UCSD-AML1 (cell line): ENCODE results near the gene LAMA1.
"Not testable (repeated sequence)": the region's sequence is repeated elsewhere in the genome, so short reads cannot be mapped to it uniquely, and the experiment has no call there.

ENCODE experiments used
- DNase-seq: peaks from one replicate; lab custom pipeline; 2025; ENCODE audit not compliant: unreplicated experiment; lab: John Stamatoyannopoulos, UW

The LAMA1 gene, protein sequence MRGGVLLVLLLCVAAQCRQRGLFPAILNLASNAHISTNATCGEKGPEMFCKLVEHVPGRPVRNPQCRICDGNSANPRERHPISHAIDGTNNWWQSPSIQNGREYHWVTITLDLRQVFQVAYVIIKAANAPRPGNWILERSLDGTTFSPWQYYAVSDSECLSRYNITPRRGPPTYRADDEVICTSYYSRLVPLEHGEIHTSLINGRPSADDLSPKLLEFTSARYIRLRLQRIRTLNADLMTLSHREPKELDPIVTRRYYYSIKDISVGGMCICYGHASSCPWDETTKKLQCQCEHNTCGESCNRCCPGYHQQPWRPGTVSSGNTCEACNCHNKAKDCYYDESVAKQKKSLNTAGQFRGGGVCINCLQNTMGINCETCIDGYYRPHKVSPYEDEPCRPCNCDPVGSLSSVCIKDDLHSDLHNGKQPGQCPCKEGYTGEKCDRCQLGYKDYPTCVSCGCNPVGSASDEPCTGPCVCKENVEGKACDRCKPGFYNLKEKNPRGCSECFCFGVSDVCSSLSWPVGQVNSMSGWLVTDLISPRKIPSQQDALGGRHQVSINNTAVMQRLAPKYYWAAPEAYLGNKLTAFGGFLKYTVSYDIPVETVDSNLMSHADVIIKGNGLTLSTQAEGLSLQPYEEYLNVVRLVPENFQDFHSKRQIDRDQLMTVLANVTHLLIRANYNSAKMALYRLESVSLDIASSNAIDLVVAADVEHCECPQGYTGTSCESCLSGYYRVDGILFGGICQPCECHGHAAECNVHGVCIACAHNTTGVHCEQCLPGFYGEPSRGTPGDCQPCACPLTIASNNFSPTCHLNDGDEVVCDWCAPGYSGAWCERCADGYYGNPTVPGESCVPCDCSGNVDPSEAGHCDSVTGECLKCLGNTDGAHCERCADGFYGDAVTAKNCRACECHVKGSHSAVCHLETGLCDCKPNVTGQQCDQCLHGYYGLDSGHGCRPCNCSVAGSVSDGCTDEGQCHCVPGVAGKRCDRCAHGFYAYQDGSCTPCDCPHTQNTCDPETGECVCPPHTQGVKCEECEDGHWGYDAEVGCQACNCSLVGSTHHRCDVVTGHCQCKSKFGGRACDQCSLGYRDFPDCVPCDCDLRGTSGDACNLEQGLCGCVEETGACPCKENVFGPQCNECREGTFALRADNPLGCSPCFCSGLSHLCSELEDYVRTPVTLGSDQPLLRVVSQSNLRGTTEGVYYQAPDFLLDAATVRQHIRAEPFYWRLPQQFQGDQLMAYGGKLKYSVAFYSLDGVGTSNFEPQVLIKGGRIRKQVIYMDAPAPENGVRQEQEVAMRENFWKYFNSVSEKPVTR (N-terminal part only)

DNA sequence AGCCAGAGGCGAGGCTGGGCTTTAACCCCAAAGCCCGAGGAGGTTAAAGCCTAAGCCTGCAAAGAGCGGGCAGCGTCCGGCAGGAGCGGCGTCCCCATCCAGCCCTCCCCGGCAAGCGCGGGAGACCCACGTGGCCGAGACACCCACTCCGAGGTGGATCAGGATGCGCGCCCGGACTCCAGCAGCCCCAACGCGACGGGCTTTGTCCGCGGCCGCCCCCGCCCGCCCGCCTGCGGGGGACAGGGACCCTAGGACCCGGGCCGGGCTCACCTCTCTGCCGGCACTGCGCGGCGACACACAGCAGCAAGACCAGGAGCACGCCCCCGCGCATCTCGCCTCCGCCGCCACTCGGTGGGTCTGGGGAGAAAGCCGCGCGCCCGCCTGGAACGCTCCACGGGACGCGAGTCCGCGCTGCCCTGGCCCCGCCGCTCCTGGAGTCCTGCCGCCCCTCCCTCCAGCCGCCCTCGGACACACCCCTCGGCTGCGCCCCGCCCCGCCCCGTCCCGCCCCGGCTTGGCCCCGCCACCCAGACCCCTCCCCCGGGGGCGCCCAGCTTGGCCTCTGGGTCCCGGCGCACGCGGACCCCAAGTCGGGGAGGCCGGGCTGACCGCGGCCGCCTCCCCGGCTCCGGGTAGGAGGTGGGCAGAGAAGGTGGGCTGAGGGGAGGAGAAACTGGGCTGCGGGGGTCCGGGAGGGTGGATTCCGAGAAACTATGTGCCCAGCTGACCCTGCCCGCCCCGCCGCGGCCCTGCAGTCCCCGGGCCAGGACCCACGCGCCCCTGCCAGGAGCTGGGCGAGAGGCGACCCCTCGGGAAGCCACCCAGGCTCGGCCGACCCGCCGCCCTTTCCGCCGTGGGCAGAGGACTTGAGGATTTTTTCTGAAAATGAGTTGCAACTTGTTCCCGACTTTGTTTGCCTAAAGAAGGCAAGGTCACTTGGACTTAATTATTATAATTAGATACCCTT lies at the start of gene LAMA1:
Gene LAMA1, minus strand, starts transcription at position 408 of the 966 bp plus-strand sequence. Its CDS starts 77 bp downstream, at position 331.
- no peak for DNase-seq

DNA sequence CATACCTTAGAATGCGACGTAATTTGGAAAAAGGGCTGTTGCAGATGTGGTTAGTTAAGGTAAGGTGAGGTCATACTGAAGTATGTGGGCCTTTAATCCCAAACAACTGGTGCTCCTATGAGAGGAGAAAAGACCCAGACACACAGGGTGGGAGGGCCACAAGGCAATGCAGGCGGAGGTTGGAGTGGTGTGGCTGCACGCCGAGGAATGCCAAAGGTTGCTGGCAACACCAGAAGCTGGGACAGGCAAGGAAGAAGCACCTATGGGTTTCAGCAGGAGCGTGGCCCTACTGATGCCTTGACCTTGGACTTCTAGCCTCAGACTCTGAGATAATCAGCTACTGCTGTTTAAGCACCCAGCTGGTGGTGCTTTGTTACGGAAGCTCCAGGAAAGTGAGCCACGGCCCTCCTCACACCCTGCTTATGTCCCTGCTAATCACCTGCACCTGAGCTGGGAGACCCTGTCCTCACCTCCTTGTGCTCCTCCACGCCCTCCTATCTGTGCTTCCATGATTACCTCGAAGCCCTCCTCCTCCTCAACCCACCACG lies 48.3 kb upstream of the LAMA1 start:
- no peak for DNase-seq

DNA sequence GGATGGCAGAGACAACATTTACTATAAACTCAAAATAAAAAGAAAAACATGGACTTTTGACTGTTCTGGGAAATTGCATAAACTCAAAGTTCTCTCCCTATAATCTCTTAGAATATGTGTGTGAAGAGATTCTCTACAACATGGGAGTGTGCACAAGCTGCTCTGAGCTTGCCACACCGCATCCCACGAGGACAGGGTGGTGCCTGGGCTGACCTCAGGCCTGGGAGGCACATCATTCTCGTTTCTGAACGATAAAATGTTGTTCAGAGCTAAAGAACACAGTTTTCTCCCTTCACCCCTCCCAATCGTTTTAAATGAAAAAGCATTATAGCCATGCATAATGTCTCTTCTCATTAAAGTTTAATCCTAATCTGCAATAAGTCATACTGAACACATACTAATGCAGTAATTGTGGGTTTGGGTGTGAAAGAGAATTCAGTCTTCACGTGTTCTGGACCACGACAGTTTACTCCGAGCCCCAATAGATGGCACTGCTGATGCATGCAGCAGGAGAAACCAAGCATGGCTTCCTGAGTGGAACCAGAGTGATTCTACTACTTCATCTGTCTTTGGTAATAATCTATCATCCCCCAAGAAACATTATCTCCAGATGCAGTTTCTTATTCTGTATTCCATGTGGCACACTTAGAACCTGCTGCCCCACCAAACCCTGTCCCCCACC lies 46.9 kb upstream of the LAMA1 start:
- DNase-seq: no peak

DNA sequence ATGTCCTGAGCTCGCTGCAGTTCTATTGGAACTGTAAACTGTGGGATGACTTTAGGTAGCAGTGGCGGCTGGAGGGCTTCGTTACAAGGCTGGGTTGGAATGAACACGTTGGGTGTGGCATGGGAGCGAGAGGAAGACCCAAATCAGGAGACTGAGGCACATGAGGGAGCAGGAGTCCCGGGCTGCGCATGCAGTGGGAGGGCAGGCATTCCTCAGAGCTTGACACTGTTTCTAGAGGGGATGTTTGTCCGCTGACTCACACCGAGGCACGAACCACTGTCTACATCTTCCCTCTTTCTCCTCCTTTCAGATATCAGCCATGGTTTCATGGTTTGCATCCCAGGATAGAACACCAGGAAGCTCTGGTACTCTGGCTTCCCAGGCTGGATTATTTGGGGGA lies 40.6 kb upstream of the LAMA1 start:
- DNase-seq: no peak

DNA sequence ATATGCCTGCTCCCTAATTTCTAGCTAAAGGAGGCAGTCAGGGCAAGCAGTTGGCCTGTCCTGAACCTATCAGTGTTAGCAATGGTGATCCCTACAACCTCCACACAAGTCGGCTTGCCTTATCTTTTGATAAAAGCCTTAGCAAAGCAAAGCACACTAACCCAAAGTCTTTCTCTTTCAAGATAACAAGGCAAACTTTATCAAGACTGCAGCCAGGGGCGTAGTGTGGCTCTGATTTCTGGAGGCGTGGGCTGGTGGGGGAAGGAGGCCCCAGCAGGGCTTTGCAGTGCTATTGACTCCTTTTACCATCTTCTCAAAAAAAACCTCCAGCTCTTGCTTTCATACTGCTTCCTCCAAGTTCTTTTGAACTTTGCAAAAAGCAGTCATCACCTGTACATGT lies 40.2 kb upstream of the LAMA1 start:
- no peak for DNase-seq

DNA sequence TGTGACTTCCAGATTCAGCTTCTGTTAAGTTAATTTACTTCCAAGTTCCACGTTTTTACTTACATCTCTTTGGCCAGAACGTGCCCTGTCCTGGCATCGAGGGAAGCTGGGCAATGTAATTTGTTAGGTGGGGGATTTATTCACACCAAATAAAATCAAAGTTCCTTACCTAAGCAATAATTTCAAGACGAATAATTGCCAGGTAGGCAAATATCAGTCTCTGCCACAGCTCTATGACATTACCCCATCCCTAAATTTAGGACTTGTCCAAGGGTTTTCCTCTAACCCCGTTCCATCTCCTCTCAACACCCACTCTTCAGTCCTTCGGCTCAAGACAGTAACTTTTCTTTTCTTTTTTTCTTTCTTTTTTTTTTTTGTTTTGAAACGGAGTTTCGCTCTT lies 38.3 kb upstream of the LAMA1 start:
- no peak for DNase-seq

DNA sequence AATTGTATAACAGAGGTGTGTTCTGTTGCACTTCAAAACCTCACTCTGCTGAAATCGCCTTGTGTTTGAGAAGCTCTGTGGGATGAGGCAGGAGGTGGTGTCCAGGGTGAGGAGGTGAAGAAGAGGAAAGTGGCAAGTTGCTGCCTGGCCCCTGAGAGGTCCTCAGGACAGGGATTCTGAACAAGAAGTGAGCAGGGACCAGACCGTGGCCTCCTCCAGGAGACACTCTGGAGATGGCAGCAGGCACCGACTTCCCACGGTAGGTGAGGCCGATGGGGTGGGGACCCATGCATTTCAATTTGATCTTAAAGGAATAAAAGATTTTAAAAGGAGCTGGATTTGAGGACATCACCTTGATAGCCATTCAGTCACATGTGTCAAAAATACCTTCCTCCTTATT lies 37.5 kb upstream of the LAMA1 start:
- DNase-seq: no peak

DNA sequence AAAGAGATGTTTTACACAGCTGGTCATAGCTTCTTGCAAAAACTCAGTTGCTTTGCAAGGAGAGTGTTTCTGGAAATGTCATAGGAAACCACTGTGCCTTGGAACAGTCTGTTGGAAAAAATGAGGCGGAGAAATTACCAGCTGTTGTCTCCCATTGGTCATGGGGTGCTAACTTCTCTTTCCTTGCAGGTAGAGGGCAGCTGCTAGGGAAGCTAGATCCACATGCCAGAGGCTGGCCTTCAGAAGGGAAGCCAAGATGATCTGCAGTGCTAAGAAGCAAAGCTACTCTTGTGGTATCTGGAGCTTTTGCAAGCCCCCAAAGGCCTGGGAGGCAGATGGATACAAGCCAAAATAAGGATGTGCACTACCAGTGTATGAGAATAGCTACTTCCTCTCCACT lies 34.8 kb upstream of the LAMA1 start:
- DNase-seq: no peak

DNA sequence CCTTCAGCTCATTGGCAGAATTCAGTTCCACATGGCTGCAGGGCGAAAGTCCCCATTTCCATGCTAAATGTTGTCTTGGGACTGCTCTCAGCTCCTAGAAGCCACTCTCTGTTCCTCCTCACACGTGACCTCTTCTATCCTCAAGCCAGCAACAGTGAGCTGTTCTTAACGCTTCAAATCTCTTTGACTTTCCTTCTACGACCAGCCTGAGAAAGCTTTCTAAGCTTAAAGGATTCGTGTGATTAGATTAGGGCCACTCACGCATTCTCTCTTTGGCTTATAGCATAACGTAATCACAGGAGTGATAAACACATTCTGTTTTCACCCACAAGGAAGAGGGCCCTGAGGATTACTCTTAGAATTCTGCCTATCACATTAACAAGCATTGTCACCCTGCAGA lies 29.8 kb upstream of the LAMA1 start:
- no peak for DNase-seq

DNA sequence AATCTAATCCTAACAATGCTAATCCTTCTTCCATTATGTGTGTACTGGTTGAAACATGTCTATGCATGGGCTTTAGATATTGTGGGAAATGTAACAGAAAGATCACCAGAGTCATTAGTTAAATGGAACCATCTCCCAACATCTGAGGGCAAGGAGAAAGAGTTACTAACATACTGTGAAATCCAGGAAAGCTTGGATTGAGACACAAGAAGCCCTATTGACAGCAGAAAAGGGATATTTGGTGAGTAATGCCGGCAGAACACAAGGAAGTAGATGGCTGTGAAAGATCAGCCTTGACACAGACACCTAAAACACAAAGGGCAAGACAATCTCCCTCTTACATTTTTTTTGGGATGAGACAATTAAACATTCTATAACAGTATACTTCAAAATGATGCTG lies 28.5 kb upstream of the LAMA1 start:
- no peak for DNase-seq

DNA sequence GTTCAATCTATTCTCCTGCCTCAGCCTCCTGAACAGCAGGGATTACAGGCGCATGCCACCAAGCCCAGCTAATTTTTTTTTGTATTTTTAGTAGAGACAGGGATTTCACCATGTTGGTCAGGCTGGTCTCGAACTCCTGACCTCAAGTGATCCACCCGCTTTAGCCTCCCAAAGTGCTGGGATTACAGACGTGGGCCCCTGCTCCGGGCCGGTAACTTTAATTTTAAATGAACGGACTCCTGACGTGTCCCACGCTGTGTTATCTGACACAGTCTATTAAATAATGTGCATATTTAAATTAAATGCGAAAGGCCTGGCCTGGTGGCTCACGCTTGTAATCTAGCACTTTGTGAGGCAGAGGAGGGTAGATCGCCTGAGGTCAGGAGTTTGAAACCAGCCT lies 27.3 kb upstream of the LAMA1 start:
- DNase-seq: not testable (repeated sequence)

DNA sequence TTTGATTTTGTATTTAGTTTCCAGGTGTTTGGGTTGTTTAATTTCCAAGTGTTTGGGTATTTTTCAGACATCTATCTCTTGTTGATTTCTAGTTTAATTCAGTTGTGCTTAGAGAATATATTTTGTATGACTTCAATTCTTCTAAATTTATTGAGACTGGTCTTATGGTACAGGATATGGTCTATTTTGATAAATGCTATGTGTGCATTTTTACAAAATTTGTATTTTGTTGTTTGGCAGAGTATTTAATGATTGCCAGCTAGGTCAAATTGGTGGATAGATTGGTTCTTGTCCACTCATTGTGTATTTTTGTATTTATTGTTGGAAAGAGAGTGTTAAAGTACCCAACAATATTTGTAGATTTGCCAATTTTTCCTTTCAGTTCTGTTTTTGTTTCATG lies 23.7 kb upstream of the LAMA1 start:
- DNase-seq: no peak

DNA sequence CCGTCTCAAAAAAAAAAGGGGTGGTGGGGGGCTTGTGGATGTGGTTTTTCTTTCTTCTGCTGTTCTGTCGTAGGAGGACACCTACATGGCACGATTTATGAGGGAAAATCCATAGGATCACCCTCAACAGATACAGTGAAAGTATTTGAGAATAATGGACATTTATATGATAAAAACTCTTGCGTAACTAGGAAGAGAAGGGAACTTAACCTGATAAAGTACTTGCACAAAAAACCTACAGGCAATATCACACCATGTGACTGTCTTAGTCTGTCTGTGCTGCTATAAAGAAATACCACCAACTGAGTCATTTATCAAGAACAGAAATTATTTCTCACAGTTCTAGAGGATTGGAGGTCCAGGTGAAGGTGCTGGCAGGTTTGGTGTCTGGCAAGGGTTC lies 21.8 kb upstream of the LAMA1 start:
- DNase-seq: no peak

DNA sequence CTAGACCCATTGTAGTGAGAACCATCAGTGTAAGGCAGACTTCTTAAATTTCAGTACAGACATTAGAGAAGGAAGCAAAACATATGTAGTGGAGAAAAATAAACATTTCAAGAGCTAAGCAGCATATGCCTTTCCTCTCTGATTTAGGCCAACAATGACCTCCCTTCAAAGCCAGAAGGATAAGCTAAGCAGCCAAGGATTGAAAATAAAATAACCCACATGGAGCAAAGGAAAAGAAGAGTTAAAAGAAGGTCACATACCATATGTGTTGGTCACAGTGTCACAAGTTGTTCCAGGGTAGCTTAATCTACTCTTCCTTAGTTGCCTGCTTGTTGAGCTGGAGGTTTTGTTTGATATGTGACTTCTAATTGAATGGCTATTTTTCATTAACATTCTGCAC lies 15.6 kb upstream of the LAMA1 start:
- no peak for DNase-seq

DNA sequence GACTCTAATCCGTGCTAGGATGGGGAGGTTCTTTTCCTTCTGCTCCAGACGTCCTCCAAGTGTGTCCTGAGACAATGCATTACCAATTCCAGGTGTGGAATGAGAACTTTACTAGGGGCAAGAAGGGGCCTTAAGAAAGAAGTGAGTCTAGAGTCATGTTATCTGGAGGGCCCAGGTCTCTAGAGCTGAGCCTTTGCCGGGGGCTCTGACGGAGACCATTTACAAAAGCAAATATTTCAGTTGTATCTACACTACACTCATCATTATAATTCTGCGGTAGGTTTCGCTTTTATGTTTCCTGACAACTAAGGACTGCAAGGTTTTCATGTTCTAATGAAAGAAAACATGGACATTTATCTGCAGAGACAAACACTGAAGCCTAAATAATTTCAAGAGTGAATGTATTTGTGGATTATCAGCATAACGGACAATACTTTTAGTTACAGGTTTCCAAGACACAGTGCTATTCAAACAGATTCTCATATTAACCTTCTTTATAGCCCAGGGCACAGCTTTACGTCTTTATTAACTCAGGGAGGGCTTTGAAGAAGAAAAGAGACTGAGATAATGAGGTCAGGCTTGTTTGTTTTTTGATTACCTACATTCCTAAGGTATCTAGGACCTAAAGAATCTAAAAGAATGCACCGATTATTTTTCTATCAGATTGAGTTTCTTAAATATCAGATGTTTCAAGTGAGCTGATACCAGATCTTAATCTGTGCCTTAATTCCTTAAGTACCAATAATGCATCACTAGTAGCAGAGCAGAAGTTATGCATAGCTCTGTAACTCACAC lies 15.0 kb upstream of the LAMA1 start:
- DNase-seq: no peak

DNA sequence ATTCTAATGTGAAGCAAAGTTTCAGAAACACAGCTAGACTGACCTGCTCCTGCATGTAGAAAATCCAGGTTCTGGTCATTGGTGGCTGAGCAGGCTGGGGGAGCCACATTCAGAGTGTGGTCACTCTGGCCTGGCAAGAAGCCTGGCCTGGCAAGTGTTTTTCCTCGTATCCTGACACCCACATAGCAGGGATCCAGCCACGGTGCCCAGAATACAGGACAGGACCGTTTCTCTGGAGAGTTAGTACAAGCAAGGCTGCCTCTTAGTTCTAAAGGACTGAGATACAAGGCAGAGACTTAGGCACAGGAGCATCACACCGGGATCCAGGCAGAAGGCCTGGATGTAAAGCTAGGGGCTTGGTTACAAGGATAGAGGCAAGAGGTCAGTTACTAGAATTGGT lies 4.8 kb upstream of the LAMA1 start:
- DNase-seq: no peak

DNA sequence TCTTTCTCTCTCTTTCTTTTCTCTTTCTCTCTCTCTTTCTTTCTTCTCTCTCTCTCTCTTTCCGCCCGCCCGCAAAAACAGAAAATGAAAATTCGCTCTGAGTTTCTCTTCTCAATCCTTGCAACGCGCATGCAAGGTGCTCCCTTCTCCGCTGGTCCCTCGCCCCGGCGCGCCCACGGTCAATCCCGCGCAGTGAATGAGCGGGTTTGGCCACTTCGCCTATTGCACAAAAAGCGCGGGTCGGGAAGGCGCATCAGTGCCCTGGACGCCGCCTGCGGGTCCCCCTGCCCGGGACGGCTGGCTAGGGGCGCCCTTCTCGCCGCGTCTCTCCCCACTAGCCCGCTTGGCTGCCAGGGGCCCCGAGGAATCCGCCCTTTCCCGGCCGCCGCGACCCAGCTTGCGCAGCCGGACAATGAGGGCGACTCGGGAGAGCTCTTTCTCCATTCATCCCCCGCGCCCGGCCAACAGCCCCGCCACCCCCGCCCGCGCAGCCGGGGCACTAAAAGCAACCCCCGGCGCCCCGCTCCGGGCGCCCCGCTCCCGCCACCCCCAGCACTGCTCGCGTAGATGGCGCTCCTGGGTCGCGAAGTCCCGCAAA lies 706 bp downstream of the LAMA1 start:
- DNase-seq: no peak
